Measurements from ENCODE around the gene ARHGAP42.

DNA sequence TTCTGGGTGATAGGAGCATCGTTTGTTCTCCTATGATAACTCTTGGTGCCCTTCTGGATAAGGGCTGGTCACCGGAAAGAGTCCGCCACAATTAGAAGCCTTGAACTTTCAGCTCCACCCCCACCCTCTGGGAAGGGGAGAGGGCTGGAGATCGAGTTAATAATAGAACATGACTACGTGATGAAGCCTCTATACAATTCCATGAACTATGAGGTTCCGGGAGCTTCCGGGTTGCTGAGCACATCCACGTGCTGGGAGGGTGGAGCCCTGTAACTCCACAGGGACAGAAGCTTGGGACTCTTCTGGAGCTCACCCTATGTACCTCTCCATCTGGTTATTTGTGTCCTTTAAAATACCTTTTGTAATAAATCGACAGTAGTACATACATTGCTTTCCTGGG is 40.3 kb downstream of the ARHGAP42 start:
- TF ChIP-seq, protein P1, sequence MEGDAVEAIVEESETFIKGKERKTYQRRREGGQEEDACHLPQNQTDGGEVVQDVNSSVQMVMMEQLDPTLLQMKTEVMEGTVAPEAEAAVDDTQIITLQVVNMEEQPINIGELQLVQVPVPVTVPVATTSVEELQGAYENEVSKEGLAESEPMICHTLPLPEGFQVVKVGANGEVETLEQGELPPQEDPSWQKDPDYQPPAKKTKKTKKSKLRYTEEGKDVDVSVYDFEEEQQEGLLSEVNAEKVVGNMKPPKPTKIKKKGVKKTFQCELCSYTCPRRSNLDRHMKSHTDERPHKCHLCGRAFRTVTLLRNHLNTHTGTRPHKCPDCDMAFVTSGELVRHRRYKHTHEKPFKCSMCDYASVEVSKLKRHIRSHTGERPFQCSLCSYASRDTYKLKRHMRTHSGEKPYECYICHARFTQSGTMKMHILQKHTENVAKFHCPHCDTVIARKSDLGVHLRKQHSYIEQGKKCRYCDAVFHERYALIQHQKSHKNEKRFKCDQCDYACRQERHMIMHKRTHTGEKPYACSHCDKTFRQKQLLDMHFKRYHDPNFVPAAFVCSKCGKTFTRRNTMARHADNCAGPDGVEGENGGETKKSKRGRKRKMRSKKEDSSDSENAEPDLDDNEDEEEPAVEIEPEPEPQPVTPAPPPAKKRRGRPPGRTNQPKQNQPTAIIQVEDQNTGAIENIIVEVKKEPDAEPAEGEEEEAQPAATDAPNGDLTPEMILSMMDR (conservative IDR thresholded peaks at IDR 0.05; ENCODE audit: low read depth, low read length) = no peak
- TF ChIP-seq EZH2 (IDR thresholded peaks at IDR 0.05; ENCODE audit: borderline replicate concordance, low read depth, low read length, poor library complexity, severe bottlenecking) = no peak

Measured in A673 (cell line).